ENCODE results near the gene SLC7A4. TPM values are rescaled to one million over a fixed set of nuclear protein-coding genes. Genes with fewer than 3 reads are reported as not detected.
"Not testable (repeated sequence)": the region's sequence is repeated elsewhere in the genome, so short reads cannot be mapped to it uniquely, and the experiment has no call there.

SLC7A4 gene
- total RNA-seq, 1 donor from 2014 or later: 1.1 TPM

GRCh38 chr22:21076912-21077625 is 44.7 kb upstream of the SLC7A4 start:
- H3K27me3 Mint-ChIP-seq: no peaks in the 10 kb centered on the region
- DNase-seq (ENCODE audit: low spot score, unreplicated experiment): no peak
- TF ChIP-seq, protein P1, sequence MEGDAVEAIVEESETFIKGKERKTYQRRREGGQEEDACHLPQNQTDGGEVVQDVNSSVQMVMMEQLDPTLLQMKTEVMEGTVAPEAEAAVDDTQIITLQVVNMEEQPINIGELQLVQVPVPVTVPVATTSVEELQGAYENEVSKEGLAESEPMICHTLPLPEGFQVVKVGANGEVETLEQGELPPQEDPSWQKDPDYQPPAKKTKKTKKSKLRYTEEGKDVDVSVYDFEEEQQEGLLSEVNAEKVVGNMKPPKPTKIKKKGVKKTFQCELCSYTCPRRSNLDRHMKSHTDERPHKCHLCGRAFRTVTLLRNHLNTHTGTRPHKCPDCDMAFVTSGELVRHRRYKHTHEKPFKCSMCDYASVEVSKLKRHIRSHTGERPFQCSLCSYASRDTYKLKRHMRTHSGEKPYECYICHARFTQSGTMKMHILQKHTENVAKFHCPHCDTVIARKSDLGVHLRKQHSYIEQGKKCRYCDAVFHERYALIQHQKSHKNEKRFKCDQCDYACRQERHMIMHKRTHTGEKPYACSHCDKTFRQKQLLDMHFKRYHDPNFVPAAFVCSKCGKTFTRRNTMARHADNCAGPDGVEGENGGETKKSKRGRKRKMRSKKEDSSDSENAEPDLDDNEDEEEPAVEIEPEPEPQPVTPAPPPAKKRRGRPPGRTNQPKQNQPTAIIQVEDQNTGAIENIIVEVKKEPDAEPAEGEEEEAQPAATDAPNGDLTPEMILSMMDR (IDR thresholded peaks at IDR 0.05; ENCODE audit: unreplicated experiment): no peak
- H3K9me3 Mint-ChIP-seq (ENCODE audit: low read depth): peaks cover 3% of the 10 kb centered on the region
- no peak overlapping the region for H3K4me3 Mint-ChIP-seq (ENCODE audit: low read depth)
- H3K36me3 Mint-ChIP-seq (ENCODE audit: insufficient read depth): no peaks in the 10 kb centered on the region
- no peak overlapping the region for H3K27ac Mint-ChIP-seq
- H3K4me1 Mint-ChIP-seq (ENCODE audit: low read depth): peaks cover 2% of the 10 kb centered on the region

- Mint-ChIP-seq H3K4me1 (ENCODE audit: low read depth) (peaks cover 2% of the 10 kb centered on the region), H3K9me3 (ENCODE audit: low read depth) (peaks cover 3% of the 10 kb centered on the region), H3K27ac (no peak overlapping the region), H3K27me3 (no peaks in the 10 kb centered on the region), H3K4me3 (ENCODE audit: low read depth) (no peak overlapping the region), H3K36me3 (ENCODE audit: insufficient read depth) (no peaks in the 10 kb centered on the region)
- no peak for DNase-seq (ENCODE audit: low spot score, unreplicated experiment)
- TF ChIP-seq, protein P1 (IDR thresholded peaks at IDR 0.05; ENCODE audit: unreplicated experiment): no peak
Measured at GRCh38 chr22:21075516-21076138, 43.3 kb upstream of the SLC7A4 start.

GRCh38 chr22:21074102-21074715 is 41.8 kb upstream of the SLC7A4 start:
- TF ChIP-seq, protein P1 (IDR thresholded peaks at IDR 0.05; ENCODE audit: unreplicated experiment): no peak
- H3K9me3 Mint-ChIP-seq (ENCODE audit: low read depth): peaks cover 3% of the 10 kb centered on the region
- no peak overlapping the region for H3K27ac Mint-ChIP-seq
- H3K27me3 Mint-ChIP-seq: no peaks in the 10 kb centered on the region
- no peaks in the 10 kb centered on the region for H3K36me3 Mint-ChIP-seq (ENCODE audit: insufficient read depth)
- DNase-seq (ENCODE audit: low spot score, unreplicated experiment): no peak
- H3K4me1 Mint-ChIP-seq (ENCODE audit: low read depth): peaks cover 2% of the 10 kb centered on the region
- no peak overlapping the region for H3K4me3 Mint-ChIP-seq (ENCODE audit: low read depth)

DNA sequence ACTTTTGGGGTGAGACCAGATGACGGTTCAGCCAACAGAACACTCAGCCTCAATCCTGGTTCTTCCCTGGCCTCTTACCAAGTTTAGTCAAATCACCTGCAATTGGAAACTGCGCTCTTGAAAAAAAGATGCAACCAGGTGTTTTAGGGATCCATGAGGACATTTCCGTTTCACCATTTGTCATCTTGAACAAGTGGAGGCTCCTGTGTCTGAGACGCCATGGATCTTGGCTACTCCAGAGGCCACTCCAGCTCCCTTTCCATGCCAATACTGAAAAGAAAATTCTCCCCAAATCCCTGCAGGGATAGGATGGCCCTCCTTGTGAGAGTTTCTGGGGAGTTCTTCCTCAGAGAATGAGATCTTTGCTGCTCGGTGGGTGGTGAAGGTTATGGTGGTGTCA is 41.1 kb upstream of the SLC7A4 start:
- H3K4me1 Mint-ChIP-seq (ENCODE audit: low read depth): no peaks in the 10 kb centered on the region
- TF ChIP-seq, protein P1 (IDR thresholded peaks at IDR 0.05; ENCODE audit: unreplicated experiment): no peak
- H3K36me3 Mint-ChIP-seq (ENCODE audit: insufficient read depth): no peaks in the 10 kb centered on the region
- H3K27me3 Mint-ChIP-seq: no peaks in the 10 kb centered on the region
- DNase-seq (ENCODE audit: low spot score, unreplicated experiment): no peak
- H3K4me3 Mint-ChIP-seq (ENCODE audit: low read depth): no peak overlapping the region
- H3K27ac Mint-ChIP-seq: no peak overlapping the region
- H3K9me3 Mint-ChIP-seq (ENCODE audit: low read depth): peaks cover 3% of the 10 kb centered on the region

DNA sequence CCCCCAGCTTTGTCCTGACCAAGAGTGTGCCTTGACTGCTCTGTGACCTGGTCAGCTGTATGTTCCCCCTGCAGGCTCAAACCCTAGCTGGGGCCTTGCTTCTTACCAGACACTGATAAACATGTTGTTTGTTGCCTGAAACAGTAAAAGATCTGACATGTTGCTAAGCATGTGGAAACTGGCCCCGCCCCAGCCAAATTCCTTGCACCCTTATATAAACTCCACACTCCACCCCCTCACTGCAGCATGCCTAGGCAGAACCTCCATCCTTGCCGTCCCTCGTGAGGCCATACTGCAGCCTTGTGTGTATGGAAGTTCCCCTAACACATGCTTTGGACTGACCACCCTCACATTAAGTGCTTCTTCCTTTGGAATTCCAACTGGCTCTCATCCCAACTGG is 40.7 kb upstream of the SLC7A4 start:
- H3K4me3 Mint-ChIP-seq (ENCODE audit: low read depth): no peak overlapping the region
- no peak overlapping the region for H3K27ac Mint-ChIP-seq
- H3K4me1 Mint-ChIP-seq (ENCODE audit: low read depth): no peaks in the 10 kb centered on the region
- no peaks in the 10 kb centered on the region for H3K36me3 Mint-ChIP-seq (ENCODE audit: insufficient read depth)
- peaks cover 3% of the 10 kb centered on the region for H3K9me3 Mint-ChIP-seq (ENCODE audit: low read depth)
- no peak for DNase-seq (ENCODE audit: low spot score, unreplicated experiment)
- TF ChIP-seq, protein P1 (IDR thresholded peaks at IDR 0.05; ENCODE audit: unreplicated experiment): no peak
- H3K27me3 Mint-ChIP-seq: no peaks in the 10 kb centered on the region

DNA sequence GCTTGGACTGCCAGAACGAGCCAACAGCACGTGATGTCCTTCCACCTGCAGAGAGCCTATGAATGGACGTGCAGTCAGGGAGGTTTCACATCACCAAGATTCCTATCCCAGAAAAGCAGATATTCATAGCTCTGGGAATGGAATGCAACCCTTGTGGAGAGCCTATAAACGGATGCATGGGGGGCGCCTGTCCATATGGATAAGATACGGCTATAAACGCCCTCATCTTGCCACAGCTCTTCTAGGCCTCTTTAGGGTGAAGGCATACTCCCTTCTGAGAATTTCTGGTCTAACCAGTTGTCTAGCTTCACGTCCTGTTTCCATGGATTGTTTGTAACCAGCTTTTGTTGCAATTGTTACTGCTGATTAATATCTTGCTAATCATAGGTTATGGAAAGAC is 39.4 kb upstream of the SLC7A4 start:
- not testable (repeated sequence) for H3K27me3 Mint-ChIP-seq; H3K9me3 Mint-ChIP-seq (ENCODE audit: low read depth); DNase-seq (ENCODE audit: low spot score, unreplicated experiment); H3K4me3 Mint-ChIP-seq (ENCODE audit: low read depth); H3K4me1 Mint-ChIP-seq (ENCODE audit: low read depth); H3K36me3 Mint-ChIP-seq (ENCODE audit: insufficient read depth); H3K27ac Mint-ChIP-seq
